H1 (cell line): Measurements from ENCODE around the gene TEF.

Source experiments
- EZH2 ChIP-seq: fragments of 200-600 bp; sonication (generic); IDR thresholded peaks from 2 replicates; pipeline ENCODE4 v1.7.1; 2012; ENCODE audit warnings: low read depth, mild to moderate bottlenecking, moderate library complexity, low read length, inconsistent platforms; ENCODE audit not compliant: severe bottlenecking
- POLR2AphosphoS5 ChIP-seq: IDR thresholded peaks from 2 replicates; pipeline ENCODE4 v1.6.1; 2011; ENCODE audit warnings: low read depth, low read length
- TF ChIP-seq, protein P1 (sequence below): IDR thresholded peaks from 2 replicates; pipeline ENCODE4 v1.6.1; 2012; ENCODE audit warnings: low read length, inconsistent platforms

DNA sequence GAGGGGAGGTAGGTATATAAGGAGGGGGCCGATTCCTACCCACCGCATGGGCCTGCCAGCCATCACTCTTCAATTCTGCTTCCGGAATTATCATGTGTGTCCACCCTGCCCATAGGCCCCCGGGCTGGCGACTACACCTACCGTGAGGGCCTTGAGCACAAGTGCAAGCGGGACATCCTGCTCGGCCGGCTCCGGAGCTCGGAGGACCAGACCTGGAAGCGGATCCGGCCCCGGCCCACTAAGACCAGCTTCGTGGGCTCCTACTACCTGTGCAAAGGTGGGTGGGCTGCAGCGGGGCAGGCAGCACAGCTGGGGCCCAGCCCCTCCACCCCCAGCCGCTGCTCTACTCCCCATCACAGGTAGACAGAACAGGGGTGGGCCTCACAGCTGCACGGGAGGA is 38.4 kb upstream of the TEF start:
- TF ChIP-seq POLR2AphosphoS5 (no peak), EZH2 (no peak)
- TF ChIP-seq, protein P1, sequence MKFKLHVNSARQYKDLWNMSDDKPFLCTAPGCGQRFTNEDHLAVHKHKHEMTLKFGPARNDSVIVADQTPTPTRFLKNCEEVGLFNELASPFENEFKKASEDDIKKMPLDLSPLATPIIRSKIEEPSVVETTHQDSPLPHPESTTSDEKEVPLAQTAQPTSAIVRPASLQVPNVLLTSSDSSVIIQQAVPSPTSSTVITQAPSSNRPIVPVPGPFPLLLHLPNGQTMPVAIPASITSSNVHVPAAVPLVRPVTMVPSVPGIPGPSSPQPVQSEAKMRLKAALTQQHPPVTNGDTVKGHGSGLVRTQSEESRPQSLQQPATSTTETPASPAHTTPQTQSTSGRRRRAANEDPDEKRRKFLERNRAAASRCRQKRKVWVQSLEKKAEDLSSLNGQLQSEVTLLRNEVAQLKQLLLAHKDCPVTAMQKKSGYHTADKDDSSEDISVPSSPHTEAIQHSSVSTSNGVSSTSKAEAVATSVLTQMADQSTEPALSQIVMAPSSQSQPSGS = no peak
